GM12878 (cell line): ENCODE measurements around the gene CARHSP1.

ENCODE experiments used
- CEBPB ChIP-seq, 2 experiments: fragments of 150-350 bp in 1 of 2; IDR thresholded peaks; 2 replicates each; pipeline ENCODE4 v1.6.1; 2012 to 2014; ENCODE audit warnings: low read depth in 2 of 2, low read length in 2 of 2, borderline replicate concordance in 1 of 2, inconsistent platforms in 1 of 2
- CHD4 ChIP-seq: fragments of 200-600 bp; sonication (generic); IDR thresholded peaks from 2 replicates; pipeline ENCODE4 v1.6.1; 2016; ENCODE audit warnings: mild to moderate bottlenecking
- CREB1 ChIP-seq: IDR thresholded peaks from 2 replicates; pipeline ENCODE4 v1.6.1; 2012; ENCODE audit warnings: low read depth, mild to moderate bottlenecking, inconsistent platforms
- EZH2 ChIP-seq: IDR thresholded peaks from 2 replicates; pipeline ENCODE4 v1.6.1; 2012; ENCODE audit warnings: low read depth, mild to moderate bottlenecking, control low read depth, inconsistent platforms, low read length, borderline replicate concordance; ENCODE audit not compliant: control insufficient read depth
- FOXM1 ChIP-seq: IDR thresholded peaks from 2 replicates; pipeline ENCODE4 v1.6.1; 2012; ENCODE audit warnings: low read depth, mild to moderate bottlenecking, inconsistent platforms, low read length, moderate library complexity
- NFXL1 ChIP-seq: fragments of 450-650 bp; IDR thresholded peaks from 2 replicates; pipeline ENCODE4 v1.6.1; 2017; ENCODE audit warnings: antibody characterized with exemption, mild to moderate bottlenecking, borderline replicate concordance
- POLR2A ChIP-seq: IDR thresholded peaks from 2 replicates; pipeline ENCODE4 v1.6.1; 2011; ENCODE audit warnings: low read depth, mild to moderate bottlenecking, low read length
- RCOR1 ChIP-seq: conservative IDR thresholded peaks from 2 replicates; pipeline ENCODE4 v1.6.1; 2012; ENCODE audit warnings: low read depth, low read length, improper control_type of control experiment
- SREBF2 ChIP-seq: IDR thresholded peaks from 2 replicates; pipeline ENCODE4 v1.6.1; 2012; ENCODE audit warnings: mild to moderate bottlenecking, low read length
- TCF12 ChIP-seq: IDR thresholded peaks from 2 replicates; pipeline ENCODE4 v1.6.1; 2011; ENCODE audit warnings: low read depth, mild to moderate bottlenecking, low read length
- TF ChIP-seq, protein P1 (sequence below), 3 experiments: IDR thresholded peaks in 2 of 3; conservative IDR thresholded peaks in 1 of 3; 2 replicates each; pipeline ENCODE4 v1.5.1; 2011; ENCODE audit warnings: low read depth in 3 of 3, low read length in 3 of 3, mild to moderate bottlenecking in 3 of 3, control low read depth in 2 of 3, moderate library complexity in 2 of 3, inconsistent platforms in 1 of 3, mixed read lengths in 1 of 3; ENCODE audit not compliant: control insufficient read depth in 2 of 3, insufficient read depth in 1 of 3; ENCODE audit errors: extremely low read depth in 1 of 3
- TF ChIP-seq, protein P2 (sequence below): IDR thresholded peaks from 2 replicates; pipeline ENCODE4 v1.6.1; 2011; ENCODE audit warnings: low read depth, mild to moderate bottlenecking, low read length, moderate library complexity, borderline replicate concordance; ENCODE audit errors: extremely low read depth
- TF ChIP-seq, protein P3 (sequence below): fragments of 450-650 bp; IDR thresholded peaks from 2 replicates; pipeline ENCODE4 v1.6.1; 2017; ENCODE audit warnings: mild to moderate bottlenecking

DNA sequence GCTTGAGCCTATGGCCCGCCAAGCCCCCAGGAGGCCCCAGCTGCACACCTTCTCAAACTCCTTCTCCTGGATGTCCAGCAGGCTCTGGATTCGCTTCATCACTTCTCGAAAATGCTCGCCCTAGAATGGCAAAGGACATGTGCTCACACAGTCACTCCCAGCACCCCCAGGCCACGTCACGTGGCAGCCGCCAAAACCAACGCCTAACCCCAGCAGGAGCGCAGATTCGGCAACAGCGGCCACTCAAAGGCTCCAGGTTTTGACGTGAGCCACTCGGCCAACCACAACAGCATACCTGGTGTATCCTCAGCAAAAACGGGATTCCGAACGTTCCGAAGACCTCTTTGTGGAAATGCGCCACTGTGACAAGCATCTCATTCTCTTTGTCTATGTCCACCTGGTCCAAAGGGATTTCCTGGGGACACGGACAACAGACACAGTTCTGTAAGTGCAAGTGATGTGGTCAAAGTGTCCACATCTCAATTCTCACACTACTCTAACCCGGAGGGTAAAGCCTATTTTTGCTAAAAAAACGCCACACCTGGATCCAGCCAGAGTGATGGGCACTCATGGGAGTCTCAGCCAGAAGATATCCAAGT, 26.0 kb upstream of the CARHSP1 start:
- TF ChIP-seq CHD4 (no peak), NFXL1 (no peak), TCF12 (no peak), CEBPB (IDR thresholded peaks at IDR 0.05; ENCODE audit: borderline replicate concordance in 1 of 2, low read depth in 2 of 2, low read length in 2 of 2) (no peak), SREBF2 (no peak), RCOR1 (no peak), POLR2A (0 out of 2 replicates have a peak, but pooled peaks have one; percentile 34), CREB1 (no peak), FOXM1 (no peak), EZH2 (no peak)
- TF ChIP-seq, protein P1, sequence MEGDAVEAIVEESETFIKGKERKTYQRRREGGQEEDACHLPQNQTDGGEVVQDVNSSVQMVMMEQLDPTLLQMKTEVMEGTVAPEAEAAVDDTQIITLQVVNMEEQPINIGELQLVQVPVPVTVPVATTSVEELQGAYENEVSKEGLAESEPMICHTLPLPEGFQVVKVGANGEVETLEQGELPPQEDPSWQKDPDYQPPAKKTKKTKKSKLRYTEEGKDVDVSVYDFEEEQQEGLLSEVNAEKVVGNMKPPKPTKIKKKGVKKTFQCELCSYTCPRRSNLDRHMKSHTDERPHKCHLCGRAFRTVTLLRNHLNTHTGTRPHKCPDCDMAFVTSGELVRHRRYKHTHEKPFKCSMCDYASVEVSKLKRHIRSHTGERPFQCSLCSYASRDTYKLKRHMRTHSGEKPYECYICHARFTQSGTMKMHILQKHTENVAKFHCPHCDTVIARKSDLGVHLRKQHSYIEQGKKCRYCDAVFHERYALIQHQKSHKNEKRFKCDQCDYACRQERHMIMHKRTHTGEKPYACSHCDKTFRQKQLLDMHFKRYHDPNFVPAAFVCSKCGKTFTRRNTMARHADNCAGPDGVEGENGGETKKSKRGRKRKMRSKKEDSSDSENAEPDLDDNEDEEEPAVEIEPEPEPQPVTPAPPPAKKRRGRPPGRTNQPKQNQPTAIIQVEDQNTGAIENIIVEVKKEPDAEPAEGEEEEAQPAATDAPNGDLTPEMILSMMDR (IDR thresholded peaks at IDR 0.05 in 2 of 3, conservative IDR thresholded peaks at IDR 0.05 in 1 of 3; ENCODE audit: control insufficient read depth in 2 of 3, extremely low read depth in 1 of 3, insufficient read depth in 1 of 3, low read depth in 3 of 3, low read length in 3 of 3): no peak
- TF ChIP-seq, protein P2, sequence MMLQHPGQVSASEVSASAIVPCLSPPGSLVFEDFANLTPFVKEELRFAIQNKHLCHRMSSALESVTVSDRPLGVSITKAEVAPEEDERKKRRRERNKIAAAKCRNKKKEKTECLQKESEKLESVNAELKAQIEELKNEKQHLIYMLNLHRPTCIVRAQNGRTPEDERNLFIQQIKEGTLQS: no peak
- TF ChIP-seq, protein P3, sequence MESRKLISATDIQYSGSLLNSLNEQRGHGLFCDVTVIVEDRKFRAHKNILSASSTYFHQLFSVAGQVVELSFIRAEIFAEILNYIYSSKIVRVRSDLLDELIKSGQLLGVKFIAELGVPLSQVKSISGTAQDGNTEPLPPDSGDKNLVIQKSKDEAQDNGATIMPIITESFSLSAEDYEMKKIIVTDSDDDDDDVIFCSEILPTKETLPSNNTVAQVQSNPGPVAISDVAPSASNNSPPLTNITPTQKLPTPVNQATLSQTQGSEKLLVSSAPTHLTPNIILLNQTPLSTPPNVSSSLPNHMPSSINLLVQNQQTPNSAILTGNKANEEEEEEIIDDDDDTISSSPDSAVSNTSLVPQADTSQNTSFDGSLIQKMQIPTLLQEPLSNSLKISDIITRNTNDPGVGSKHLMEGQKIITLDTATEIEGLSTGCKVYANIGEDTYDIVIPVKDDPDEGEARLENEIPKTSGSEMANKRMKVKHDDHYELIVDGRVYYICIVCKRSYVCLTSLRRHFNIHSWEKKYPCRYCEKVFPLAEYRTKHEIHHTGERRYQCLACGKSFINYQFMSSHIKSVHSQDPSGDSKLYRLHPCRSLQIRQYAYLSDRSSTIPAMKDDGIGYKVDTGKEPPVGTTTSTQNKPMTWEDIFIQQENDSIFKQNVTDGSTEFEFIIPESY: no peak
